SK-N-SH (cell line): ENCODE results near the gene GLIS2. TPM values are rescaled to one million over a fixed set of nuclear protein-coding genes. Genes with fewer than 3 reads are reported as not detected.

Experiments used
- CTCF ChIA-PET: fragments of 300-600, 350-600 bp; formaldehyde crosslinking; extraction: SDS; loops from one replicate; lab custom pipeline; 2021; lab: Yijun Ruan, JAX
- POLR2A ChIA-PET: fragments of 350-600 bp; sonication (Branson Sonifier 250); formaldehyde crosslinking; extraction: SDS; loops from one replicate; lab custom pipeline; 2020; ENCODE audit warnings: antibody characterized with exemption, inconsistent platforms; lab: Yijun Ruan, JAX
- DNase-seq: peaks from one replicate; pipeline ENCODE4 v3.0.0; 2012
- H2AFZ ChIP-seq: fragments of 200-600 bp; sonication (generic); 2 replicates; pipeline ENCODE4 v1.8.1; 2016; ENCODE audit warnings: antibody characterized with exemption, mild to moderate bottlenecking, low read depth
- H3F3A ChIP-seq: fragments of 200-600 bp; sonication (generic); replicated peaks from 2 replicates; pipeline ENCODE3; 2016; ENCODE audit warnings: antibody characterized with exemption, mild to moderate bottlenecking; ENCODE audit not compliant: insufficient read depth
- H3K27ac ChIP-seq, 2 experiments: fragments of 200-500 bp in 1 of 2; fragments of 200-600 bp in 1 of 2; sonication (Bioruptor generic) in 1 of 2; sonication (generic), shearing (Covaris generic) in 1 of 2; 2 replicates each; pipeline versions ENCODE4 v1.5.1 to v1.6.1; 2014 to 2016; ENCODE audit warnings: low read depth in 2 of 2, inconsistent platforms in 1 of 2, low read length in 1 of 2, mild to moderate bottlenecking in 1 of 2, mixed read lengths in 1 of 2
- H3K27me3 ChIP-seq: fragments of 200-600 bp; sonication (generic), shearing (Covaris generic); 2 replicates; pipeline ENCODE4 v1.6.1; 2016; ENCODE audit warnings: mixed run types; ENCODE audit not compliant: insufficient read depth
- H3K36me3 ChIP-seq, 2 experiments: fragments of 200-500 bp in 1 of 2; fragments of 200-600 bp in 1 of 2; sonication (Bioruptor generic) in 1 of 2; sonication (generic) in 1 of 2; replicated peaks in 1 of 2; 2 replicates each; pipeline versions ENCODE3 to v1.5.1; 2014 to 2016; ENCODE audit warnings: low read length in 1 of 2, mild to moderate bottlenecking in 1 of 2; ENCODE audit not compliant: insufficient read depth in 2 of 2, control insufficient read depth in 1 of 2
- H3K4me1 ChIP-seq, 2 experiments: fragments of 200-500 bp in 1 of 2; fragments of 200-600 bp in 1 of 2; sonication (Bioruptor generic) in 1 of 2; sonication (generic), shearing (Covaris generic) in 1 of 2; 2 replicates each; pipeline versions ENCODE4 v1.5.1 to v1.6.1; 2014 to 2016; ENCODE audit warnings: low read depth in 1 of 2, low read length in 1 of 2, mixed run types in 1 of 2; ENCODE audit not compliant: insufficient read depth in 2 of 2, control insufficient read depth in 1 of 2
- H3K4me2 ChIP-seq: fragments of 200-600 bp; sonication (generic), shearing (Covaris generic); 2 replicates; pipeline ENCODE4 v1.6.1; 2017; ENCODE audit warnings: mixed run types
- H3K4me3 ChIP-seq, 2 experiments: fragments of 200-500 bp in 1 of 2; fragments of 200-600 bp in 1 of 2; sonication (Bioruptor generic) in 1 of 2; sonication (generic), shearing (Covaris generic) in 1 of 2; 2 replicates each; pipeline versions ENCODE4 v1.5.1 to v1.8.1; 2014 to 2016; ENCODE audit warnings: low read depth in 2 of 2, inconsistent platforms in 1 of 2, low read length in 1 of 2, mild to moderate bottlenecking in 1 of 2, mixed read lengths in 1 of 2, moderate library complexity in 1 of 2
- H3K79me2 ChIP-seq: fragments of 200-600 bp; sonication (generic); 2 replicates; pipeline ENCODE4 v1.8.1; 2017; ENCODE audit warnings: mild to moderate bottlenecking; ENCODE audit not compliant: insufficient read depth
- H3K9ac ChIP-seq: fragments of 200-600 bp; sonication (generic); 2 replicates; pipeline ENCODE4 v1.6.1; 2017; ENCODE audit warnings: mixed run types
- H3K9me2 ChIP-seq: fragments of 200-600 bp; sonication (generic); 2 replicates; pipeline ENCODE4 v1.6.1; 2017; ENCODE audit warnings: mixed run types
- H3K9me3 ChIP-seq: fragments of 200-600 bp; sonication (generic); 2 replicates; pipeline ENCODE4 v1.6.1; 2017; ENCODE audit warnings: mixed run types, mild to moderate bottlenecking, moderate library complexity
- H4K20me1 ChIP-seq: fragments of 200-600 bp; sonication (generic); 2 replicates; pipeline ENCODE4 v1.6.1; 2017; ENCODE audit warnings: mild to moderate bottlenecking, mixed run types; ENCODE audit not compliant: insufficient read depth
- CTCF ChIP-seq: fragments of 200-600 bp; sonication (generic); IDR thresholded peaks from 2 replicates; pipeline ENCODE4 v1.6.1; 2017; ENCODE audit warnings: antibody characterized with exemption, mild to moderate bottlenecking, moderate library complexity
- FOXJ3 ChIP-seq: sonication (generic); formaldehyde crosslinking; IDR thresholded peaks from 2 replicates; pipeline ENCODE4 v1.5.1; 2020; ENCODE audit warnings: mild to moderate bottlenecking, missing genetic modification reagents
- RAD21 ChIP-seq: IDR thresholded peaks from 2 replicates; pipeline ENCODE4 v1.6.1; 2012; ENCODE audit warnings: mild to moderate bottlenecking, low read length
- RCOR1 ChIP-seq: fragments of 150-350 bp; IDR thresholded peaks from 2 replicates; pipeline ENCODE4 v1.6.1; 2017; ENCODE audit warnings: antibody characterized with exemption, low read length
- REST ChIP-seq: IDR thresholded peaks from 2 replicates; pipeline ENCODE4 v1.6.1; 2012; ENCODE audit warnings: mild to moderate bottlenecking, low read depth, low read length, moderate library complexity
- RFX5 ChIP-seq: IDR thresholded peaks from 2 replicates; pipeline ENCODE4 v1.6.1; 2012; ENCODE audit warnings: mild to moderate bottlenecking, improper control_type of control experiment, low read length
- SIN3A ChIP-seq: IDR thresholded peaks from 2 replicates; pipeline ENCODE4 v1.6.1; 2012; ENCODE audit warnings: low read depth, mild to moderate bottlenecking, low read length, moderate library complexity, borderline replicate concordance
- SMC3 ChIP-seq: IDR thresholded peaks from 2 replicates; pipeline ENCODE4 v1.6.1; 2012; ENCODE audit warnings: low read depth, low read length, improper control_type of control experiment
- TCF12 ChIP-seq: IDR thresholded peaks from 2 replicates; pipeline ENCODE4 v1.4.0; 2012
- WGBS: methylation state at CpG from one replicate; pipeline ENCODE4 v1.1.6; 2017; ENCODE audit warnings: low lambda C conversion rate; 5-methylcytosine and 5-hydroxymethylcytosine counted together
- polyA plus RNA-seq, 3 experiments: library from polyadenylated mRNA; depleted of rRNA; stranded (reverse); fragments of >200 nt; gene quantifications; 2 replicates each; pipeline ENCODE4 v1.2.3, GENCODE V29; 2012
- TF ChIP-seq, protein P1 (sequence below): fragments of 150-350 bp; IDR thresholded peaks from 2 replicates; pipeline ENCODE4 v1.6.1; 2017; ENCODE audit warnings: antibody characterized with exemption, low read length, low read depth, borderline replicate concordance

Gene GLIS2
- polyA plus RNA-seq, 1 of the 3 experiments (the other 2 are of a cell fraction) = 6.5 TPM

- peak; percentile 94 for DNase-seq
- no peak overlapping the region for H3K4me3 ChIP-seq
- H3K9me3 ChIP-seq = no peaks in the 10 kb centered on the region
- peaks cover 12% of the 10 kb centered on the region for H3F3A ChIP-seq
- TF ChIP-seq SIN3A (peak; percentile 55; the same call in 1 of the 2 replicates), TCF12 (no peak), FOXJ3 (CRISPR knock-in tag) (no peak), RFX5 (no peak), CTCF (peak; percentile 96), RCOR1 (no peak), REST (no peak), SMC3 (peak; percentile 98), RAD21 (peak; percentile 93)
- TF ChIP-seq, protein P1, sequence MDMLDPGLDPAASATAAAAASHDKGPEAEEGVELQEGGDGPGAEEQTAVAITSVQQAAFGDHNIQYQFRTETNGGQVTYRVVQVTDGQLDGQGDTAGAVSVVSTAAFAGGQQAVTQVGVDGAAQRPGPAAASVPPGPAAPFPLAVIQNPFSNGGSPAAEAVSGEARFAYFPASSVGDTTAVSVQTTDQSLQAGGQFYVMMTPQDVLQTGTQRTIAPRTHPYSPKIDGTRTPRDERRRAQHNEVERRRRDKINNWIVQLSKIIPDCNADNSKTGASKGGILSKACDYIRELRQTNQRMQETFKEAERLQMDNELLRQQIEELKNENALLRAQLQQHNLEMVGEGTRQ = no peak
- H3K27ac ChIP-seq = no peak overlapping the region
- ChIA-PET POLR2A (interaction anchor here (0.5 to 1.2 kb wide), 2 partner anchors 51 to 77 kb away, joined by 3 read pairs; no protein-coding TSS in a partner anchor), CTCF (interaction anchor here (0.5 to 14.9 kb wide), 24 partner anchors 10 to 393 kb away, joined by 3 to 281 read pairs (median 4); partner anchors contain the start of genes PAM16 and TFAP4)
- peaks cover 3 to 17% of the 10 kb centered on the region in 2 experiments for H3K36me3 ChIP-seq
- 49% methylated on average over 4 of the region's 14 CpGs for WGBS
- H3K79me2 ChIP-seq = peaks cover 69% of the 10 kb centered on the region
- no peaks in the 10 kb centered on the region for H3K9me2 ChIP-seq
- H3K4me1 ChIP-seq = peaks cover 15 to 21% of the 10 kb centered on the region in 2 experiments; a peak in 3 of 4 replicates
- no peak overlapping the region for H3K9ac ChIP-seq
- H4K20me1 ChIP-seq = peaks cover 41% of the 10 kb centered on the region
- no peak overlapping the region for H3K4me2 ChIP-seq
- no peaks in the 10 kb centered on the region for H3K27me3 ChIP-seq
- H2AFZ ChIP-seq = no peak overlapping the region
Measured at GRCh38 chr16:4330277-4330874, 14.5 kb downstream of the GLIS2 start.
